ENCODE results near the gene C1S.

Gene C1S

DNA sequence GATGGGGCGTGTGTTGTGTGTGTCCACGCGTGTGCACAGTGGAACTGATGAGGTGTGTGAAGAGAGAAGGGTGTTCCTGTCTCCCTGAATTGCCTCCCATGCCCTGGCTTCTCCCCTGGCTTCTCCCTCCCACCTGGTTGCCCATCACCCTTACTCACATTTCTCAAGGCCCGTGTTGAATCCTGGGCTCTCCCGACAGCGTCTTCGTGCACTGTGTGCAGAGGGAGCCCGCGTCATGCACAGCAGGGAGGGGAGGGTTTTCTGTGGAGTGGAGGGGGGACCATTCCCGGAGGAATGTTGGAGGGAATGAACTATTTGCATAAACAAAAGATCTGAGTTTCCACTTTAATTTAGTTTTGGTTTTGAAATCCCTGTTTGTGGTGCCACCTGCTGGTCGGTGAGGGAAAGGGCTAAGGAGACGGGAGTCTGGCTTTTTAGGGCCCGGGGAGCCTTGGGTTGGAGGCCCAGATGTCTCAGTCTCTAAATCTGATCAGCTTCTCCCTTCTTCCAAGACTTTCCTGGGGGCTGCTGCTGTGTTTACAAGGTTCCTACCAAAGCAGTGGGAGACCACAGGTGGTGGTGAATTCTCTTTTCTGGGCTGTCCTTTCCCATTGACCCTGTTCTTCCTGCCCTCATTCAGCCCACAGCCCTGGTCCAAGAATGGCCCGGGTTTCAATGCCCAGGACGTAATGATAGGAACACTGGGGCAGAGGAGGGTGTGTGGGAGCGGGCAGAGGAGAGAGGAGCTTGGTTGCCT, 31.9 kb downstream of the C1S start, which contains the start of gene C1R:
C1R (minus strand) TSS at position 217 of the 757 bp plus-strand sequence; CDS start at position 160, 57 bp downstream.
- in situ Hi-C loops (cut with HindIII; ENCODE audit: low pct_unique_long_range_greater_than_20kb, low sequenced_read_pairs): no loop called here
- peak in 1 of 2 experiments; percentile 41 for DNase-seq (ENCODE audit: low read depth in 1 of 2, low spot score in 1 of 2)

DNA sequence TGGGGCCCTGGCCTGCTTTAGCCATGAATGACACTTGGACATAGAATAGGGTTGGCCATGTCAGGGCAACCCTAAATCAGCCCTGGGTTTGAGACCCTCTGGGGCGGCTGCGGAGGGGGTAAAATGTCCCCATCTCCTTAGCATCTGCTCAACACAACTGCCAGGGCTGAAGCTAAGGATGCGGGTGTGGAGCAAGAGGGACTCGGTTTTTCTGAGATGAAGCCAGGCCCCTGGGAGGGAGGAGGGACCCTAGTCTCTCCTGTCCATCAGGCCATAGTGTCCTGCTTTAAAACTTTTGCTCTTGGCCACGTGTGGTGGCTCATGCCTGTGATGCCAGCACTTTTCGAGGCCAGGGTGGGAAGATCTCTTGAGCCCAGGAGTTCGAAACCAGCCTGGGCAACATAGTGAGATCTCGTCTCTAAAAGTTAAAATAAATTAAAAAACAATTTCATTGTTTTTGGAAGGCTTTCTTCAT, 32.5 kb downstream of the C1S start:
- TF ChIP-seq JUND (IDR thresholded peaks at IDR 0.05; ENCODE audit: low read depth): no peak
- DNase-seq (ENCODE audit: low read depth in 1 of 2, low spot score in 1 of 2): no peak
- in situ Hi-C loops (cut with HindIII; ENCODE audit: low pct_unique_long_range_greater_than_20kb, low sequenced_read_pairs): no loop called here

More for the DNA sequence above, 31.9 kb downstream of the C1S start, which contains the start of gene C1R:
- TF ChIP-seq JUND (IDR thresholded peaks at IDR 0.05; ENCODE audit: low read depth): no peak

DNA sequence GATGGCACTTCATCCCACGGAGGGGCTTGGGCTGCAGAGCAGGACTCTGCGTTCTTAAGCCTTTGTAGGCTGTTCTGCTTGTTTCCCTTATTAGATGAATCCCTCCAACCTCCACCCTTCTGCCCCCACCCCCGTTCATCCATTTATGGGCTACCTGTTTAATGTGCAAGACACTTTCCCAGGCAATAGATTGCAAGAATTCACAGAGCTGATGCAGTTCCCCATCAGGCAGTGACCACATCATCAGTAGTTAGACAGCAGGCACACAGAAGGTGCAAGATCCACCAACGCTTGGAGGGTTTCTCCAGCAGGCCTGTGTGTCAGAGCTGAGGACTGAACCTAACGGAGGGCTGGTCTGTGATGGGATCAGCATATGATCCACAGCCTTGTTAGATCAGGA, 33.0 kb downstream of the C1S start:
- DNase-seq (ENCODE audit: low read depth in 1 of 2, low spot score in 1 of 2): no peak
- in situ Hi-C loops (cut with HindIII; ENCODE audit: low pct_unique_long_range_greater_than_20kb, low sequenced_read_pairs): no loop called here
- no peak for TF ChIP-seq JUND (IDR thresholded peaks at IDR 0.05; ENCODE audit: low read depth)

DNA sequence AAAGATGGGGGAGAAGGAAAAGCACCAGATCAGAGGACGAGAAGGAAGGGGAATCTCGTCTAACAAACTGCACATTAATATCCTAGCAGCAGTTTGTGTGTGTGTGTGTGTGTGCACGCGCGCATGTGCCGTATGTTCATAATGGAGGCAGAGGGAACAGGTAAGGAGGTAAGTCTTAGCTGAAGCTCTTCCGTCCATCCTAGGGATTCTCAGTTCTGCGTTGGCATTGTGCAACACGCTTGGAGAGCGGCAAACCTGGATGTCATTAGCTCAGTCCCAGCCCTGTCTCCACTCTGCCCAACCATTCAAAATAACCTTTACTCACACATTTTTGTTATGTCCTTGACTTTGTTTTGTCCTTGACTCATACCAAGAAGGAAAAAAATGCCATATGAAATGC, 33.4 kb downstream of the C1S start:
- no peak for TF ChIP-seq JUND (IDR thresholded peaks at IDR 0.05; ENCODE audit: low read depth)
- DNase-seq (ENCODE audit: low read depth in 1 of 2, low spot score in 1 of 2): no peak
- in situ Hi-C loops (cut with HindIII; ENCODE audit: low pct_unique_long_range_greater_than_20kb, low sequenced_read_pairs): no loop called here

DNA sequence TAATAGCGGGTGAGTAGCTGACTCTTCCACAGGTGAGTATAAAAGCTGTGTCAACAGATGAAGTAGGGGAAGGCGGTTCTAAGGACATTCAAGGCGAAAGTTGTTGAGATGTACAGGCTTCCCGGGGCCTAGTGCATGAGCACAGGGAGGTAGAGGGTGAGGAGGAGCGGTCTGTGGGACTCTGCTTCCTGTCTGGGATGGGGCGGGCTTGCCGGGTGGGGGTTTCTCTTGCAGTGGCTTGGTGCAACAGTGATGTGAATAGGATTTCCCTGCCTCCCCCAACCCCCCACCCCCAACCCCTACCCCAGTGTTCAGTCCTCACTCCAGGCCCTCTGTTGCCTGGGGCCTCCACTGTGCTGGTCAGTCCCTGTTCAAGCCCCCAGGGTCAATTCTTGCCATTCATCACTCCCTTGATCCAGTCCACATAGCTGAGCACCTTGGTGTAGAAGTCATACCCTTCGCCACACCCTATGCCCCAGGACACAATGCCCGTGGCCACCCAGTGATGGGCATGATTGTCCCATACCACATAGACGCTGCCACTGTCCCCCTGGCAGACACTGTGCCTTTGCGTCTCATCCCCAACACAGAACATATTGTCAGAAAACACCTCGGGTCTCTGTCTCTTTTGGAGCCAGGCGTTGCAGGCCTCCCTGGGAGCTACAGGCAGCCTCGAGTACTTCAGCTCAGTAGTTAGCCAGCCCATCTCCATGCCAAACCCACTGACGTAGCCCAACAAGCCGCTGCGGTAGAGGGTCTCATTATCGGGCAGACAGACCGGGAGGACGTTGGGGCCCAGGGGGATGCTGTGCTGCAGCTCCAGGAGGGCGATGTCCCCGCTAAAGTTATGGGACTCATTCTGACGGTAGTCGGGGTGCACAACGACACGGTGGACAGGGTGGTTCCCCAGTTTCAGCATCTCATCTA, 35.8 kb downstream of the C1S start:
- no peak for TF ChIP-seq JUND (IDR thresholded peaks at IDR 0.05; ENCODE audit: low read depth)
- in situ Hi-C loops (cut with HindIII; ENCODE audit: low pct_unique_long_range_greater_than_20kb, low sequenced_read_pairs): no loop called here
- no peak for DNase-seq (ENCODE audit: low read depth in 1 of 2, low spot score in 1 of 2)

DNA sequence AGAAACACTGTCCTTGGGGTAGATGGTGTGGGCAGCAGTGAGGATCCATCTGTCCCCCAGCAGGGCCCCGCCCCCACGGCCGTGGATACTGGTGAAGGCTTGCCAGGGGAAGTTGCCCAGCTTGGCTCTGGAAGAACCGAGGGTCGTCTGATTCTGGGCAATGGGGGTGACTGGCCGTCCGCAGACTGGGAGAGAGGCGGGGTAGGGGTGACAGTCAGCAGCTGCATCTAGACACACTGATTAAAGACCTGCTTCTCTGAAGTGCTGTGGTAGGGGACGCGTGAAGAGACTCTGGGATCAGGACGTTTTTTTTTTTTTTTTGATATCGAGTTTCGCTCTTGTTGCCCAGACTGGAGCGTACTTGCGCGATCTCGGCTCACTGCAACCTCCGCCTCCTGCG, 36.5 kb downstream of the C1S start:
- no peak for TF ChIP-seq JUND (IDR thresholded peaks at IDR 0.05; ENCODE audit: low read depth)
- no peak for DNase-seq (ENCODE audit: low read depth in 1 of 2, low spot score in 1 of 2)
- in situ Hi-C loops (cut with HindIII; ENCODE audit: low pct_unique_long_range_greater_than_20kb, low sequenced_read_pairs): no loop called here

DNA sequence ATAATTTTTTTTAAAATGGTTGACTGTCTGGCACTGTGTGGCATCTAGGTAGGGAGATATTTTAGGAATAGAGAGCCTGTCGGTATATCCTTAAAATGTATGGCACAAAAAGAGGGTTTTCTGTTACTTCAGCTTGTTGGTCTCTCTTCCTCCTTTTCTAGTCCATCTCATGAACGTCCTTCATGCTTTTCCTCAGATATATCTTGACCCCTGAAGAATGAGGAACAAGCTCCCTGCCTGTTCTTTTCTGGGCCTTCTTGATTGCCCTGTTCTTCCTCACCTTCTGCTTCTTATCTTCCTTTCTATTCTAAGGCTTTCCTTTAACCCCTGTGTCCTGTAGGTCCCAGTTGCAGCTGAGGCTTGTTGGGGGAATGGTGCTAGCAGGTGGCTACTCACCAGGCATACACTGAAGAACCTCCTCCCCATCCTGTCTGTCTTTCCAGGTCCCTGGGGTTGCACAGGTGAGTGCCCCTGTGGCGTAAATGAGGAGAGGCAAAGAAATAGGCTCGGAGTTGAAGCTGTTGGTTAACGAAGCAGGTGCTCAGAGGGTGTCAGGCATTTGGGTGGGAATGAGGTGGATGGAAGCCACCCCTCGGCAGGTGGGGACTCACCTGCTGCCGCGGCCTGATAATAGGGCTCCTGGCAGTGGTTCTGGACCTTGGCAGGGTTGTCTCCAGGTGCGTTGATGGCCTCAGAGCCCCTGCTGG, 38.9 kb downstream of the C1S start:
- DNase-seq (ENCODE audit: low read depth in 1 of 2, low spot score in 1 of 2): no peak

DNA sequence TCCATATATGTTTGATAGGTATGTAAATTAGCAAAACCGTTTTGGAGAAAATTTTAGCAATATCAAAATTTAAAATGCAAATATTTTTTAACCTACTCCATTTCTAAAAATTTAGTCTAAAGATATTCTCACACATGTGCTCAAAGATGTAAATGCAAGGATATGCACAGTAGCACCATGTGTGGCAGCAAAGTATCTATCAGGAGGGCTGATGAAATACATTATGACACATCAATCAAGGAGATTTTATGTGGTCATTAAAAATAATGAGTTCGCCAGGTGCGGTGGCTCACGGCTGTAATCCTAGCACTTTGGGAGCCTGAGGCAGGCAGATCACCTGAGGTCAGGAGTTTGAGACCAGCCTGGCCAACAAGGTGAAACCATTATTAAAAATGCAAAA, 39.7 kb downstream of the C1S start:
- DNase-seq (ENCODE audit: low read depth in 1 of 2, low spot score in 1 of 2): no peak
- in situ Hi-C loops (cut with HindIII; ENCODE audit: low pct_unique_long_range_greater_than_20kb, low sequenced_read_pairs): no loop called here
- TF ChIP-seq JUND (IDR thresholded peaks at IDR 0.05; ENCODE audit: low read depth): no peak

More for the DNA sequence above, 38.9 kb downstream of the C1S start:
- in situ Hi-C loops (cut with HindIII; ENCODE audit: low pct_unique_long_range_greater_than_20kb, low sequenced_read_pairs): no loop called here
- no peak for TF ChIP-seq JUND (IDR thresholded peaks at IDR 0.05; ENCODE audit: low read depth)

DNA sequence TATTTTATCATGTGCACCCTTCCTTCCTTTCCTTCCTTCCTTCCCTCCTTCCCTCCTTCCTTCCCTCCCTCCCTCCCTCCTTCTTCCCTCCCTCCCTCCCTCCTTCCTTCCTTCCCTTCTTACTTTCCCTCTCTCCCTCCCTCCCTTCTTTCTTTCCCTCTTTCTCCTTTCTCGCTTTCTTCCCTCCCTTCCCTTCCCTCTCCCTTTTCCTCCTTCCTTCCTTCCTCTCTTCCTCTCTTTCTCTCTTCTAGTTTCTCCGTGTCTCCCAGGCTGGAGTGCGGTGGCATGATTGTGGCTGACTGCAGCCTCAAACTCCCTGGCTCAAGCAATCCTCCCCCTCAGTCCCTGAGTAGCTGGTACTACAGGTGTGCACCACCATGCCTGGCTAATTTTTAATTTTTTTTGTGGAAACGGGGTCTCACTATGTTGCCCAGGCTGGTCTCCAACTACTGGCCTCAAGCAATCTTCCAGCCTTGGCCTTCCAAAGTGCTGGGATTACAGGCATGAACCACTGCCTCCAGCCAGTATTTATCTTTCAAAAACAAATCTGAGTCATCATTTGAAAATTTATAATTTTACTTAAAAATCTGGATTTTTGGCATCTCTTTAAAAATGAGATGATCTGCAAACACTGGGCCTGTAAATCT, 40.7 kb downstream of the C1S start:
- no peak for DNase-seq (ENCODE audit: low read depth in 1 of 2, low spot score in 1 of 2)
- TF ChIP-seq JUND (IDR thresholded peaks at IDR 0.05; ENCODE audit: low read depth): no peak
- in situ Hi-C loops (cut with HindIII; ENCODE audit: low pct_unique_long_range_greater_than_20kb, low sequenced_read_pairs): no loop called here

DNA sequence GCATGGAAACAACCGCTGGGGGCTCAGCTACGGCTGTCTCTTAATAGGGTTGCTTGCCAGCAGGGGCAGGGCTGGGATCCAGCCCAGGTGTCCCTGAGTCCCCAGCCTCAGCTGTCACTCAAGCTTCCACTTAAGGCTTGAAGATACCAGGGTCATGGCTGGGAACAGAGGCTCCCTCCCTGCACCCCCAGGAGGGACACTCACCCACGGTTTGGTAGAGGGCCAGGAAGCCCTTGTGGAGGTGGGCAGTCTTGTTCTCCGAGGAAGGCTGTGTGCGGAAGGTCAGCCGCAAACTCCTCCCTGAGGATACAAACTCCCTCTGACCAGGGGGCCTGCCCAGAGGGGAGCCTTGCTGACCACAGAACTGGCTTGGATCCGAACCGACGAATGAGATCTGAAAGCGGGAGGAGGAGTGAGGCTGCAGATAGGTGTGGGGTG, 41.2 kb downstream of the C1S start:
- DNase-seq (ENCODE audit: low read depth in 1 of 2, low spot score in 1 of 2): no peak
- in situ Hi-C loops (cut with HindIII; ENCODE audit: low pct_unique_long_range_greater_than_20kb, low sequenced_read_pairs): no loop called here
- no peak for TF ChIP-seq JUND (IDR thresholded peaks at IDR 0.05; ENCODE audit: low read depth)

DNA sequence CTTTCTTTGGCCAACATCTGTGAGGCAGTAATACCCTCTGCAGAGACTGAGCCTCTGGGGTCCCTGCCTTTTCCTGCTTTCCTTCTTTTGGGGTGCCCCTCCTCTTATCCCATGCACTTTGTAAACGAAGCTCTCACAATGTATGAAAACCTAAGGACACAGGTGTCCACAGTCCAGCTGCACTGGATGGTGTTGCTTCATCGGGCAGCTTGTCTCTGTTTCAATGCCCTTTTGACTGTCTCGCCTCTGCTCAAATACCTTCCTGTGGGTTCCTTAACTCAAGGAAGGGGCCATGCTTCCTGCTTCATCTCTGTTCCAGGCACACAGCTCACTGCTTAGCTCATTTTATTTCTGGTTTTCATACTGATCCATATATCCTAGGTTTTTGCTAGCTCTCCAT, 42.1 kb downstream of the C1S start:
- in situ Hi-C loops (cut with HindIII; ENCODE audit: low pct_unique_long_range_greater_than_20kb, low sequenced_read_pairs): no loop called here
- TF ChIP-seq JUND (IDR thresholded peaks at IDR 0.05; ENCODE audit: low read depth): no peak
- DNase-seq (ENCODE audit: low read depth in 1 of 2, low spot score in 1 of 2): no peak
